Measurements from ENCODE around the gene XXYLT1.
"Not testable (repeated sequence)": the region's sequence is repeated elsewhere in the genome, so short reads cannot be mapped to it uniquely, and the experiment has no call there.

XXYLT1 gene

GRCh38 chr3:195058336-195059005 lies 212.5 kb downstream of the XXYLT1 start:
- FAIRE-seq: no peak

- no peak for FAIRE-seq
Observed at GRCh38 chr3:195057716-195058115, 213.2 kb downstream of the XXYLT1 start.

GRCh38 chr3:195056506-195056905 lies 214.5 kb downstream of the XXYLT1 start:
- FAIRE-seq: no peak

- FAIRE-seq: no peak
Observed at GRCh38 chr3:195054311-195054710, 216.6 kb downstream of the XXYLT1 start.

- no peak for FAIRE-seq
Observed at GRCh38 chr3:195052939-195053338, 218.0 kb downstream of the XXYLT1 start.

GRCh38 chr3:195050296-195050695 lies 220.7 kb downstream of the XXYLT1 start:
- FAIRE-seq: not testable (repeated sequence)

- FAIRE-seq: no peak
Observed at GRCh38 chr3:195048059-195048905, 222.7 kb downstream of the XXYLT1 start.

GRCh38 chr3:195047536-195047935 lies 223.4 kb downstream of the XXYLT1 start:
- FAIRE-seq: no peak

GRCh38 chr3:195046441-195046840 lies 224.5 kb downstream of the XXYLT1 start:
- FAIRE-seq: no peak

- FAIRE-seq: no peak
Observed at GRCh38 chr3:195045481-195046210, 225.3 kb downstream of the XXYLT1 start.

- no peak for FAIRE-seq
Observed at GRCh38 chr3:195044411-195044810, 226.5 kb downstream of the XXYLT1 start.

- no peak for FAIRE-seq
Observed at GRCh38 chr3:195043607-195044339, 227.2 kb downstream of the XXYLT1 start.

GRCh38 chr3:195042743-195043606 lies 228.0 kb downstream of the XXYLT1 start:
- FAIRE-seq: no peak

- no peak for FAIRE-seq
Observed at GRCh38 chr3:195041871-195042742, 228.9 kb downstream of the XXYLT1 start.

GRCh38 chr3:195040773-195041520 lies 230.0 kb downstream of the XXYLT1 start:
- FAIRE-seq: no peak

- FAIRE-seq: no peak
Observed at GRCh38 chr3:195040094-195040493, 230.9 kb downstream of the XXYLT1 start.

- no peak for FAIRE-seq
Observed at GRCh38 chr3:195039180-195039843, 231.6 kb downstream of the XXYLT1 start.

GRCh38 chr3:195038161-195038560 lies 232.8 kb downstream of the XXYLT1 start:
- FAIRE-seq: no peak

GRCh38 chr3:195037586-195037985 lies 233.4 kb downstream of the XXYLT1 start:
- FAIRE-seq: not testable (repeated sequence)

All from islet of Langerhans (tissue), 1 donor.